ENCODE measurements around the gene KLK10.

KLK10 gene

GRCh38 chr19:51034704-51035103, 15.2 kb upstream of the KLK10 start, which contains the start of gene KLK12:
Gene KLK12 (minus strand): TSS chr19:51035002. CDS start chr19:51034621, 381 bp downstream.
- Mint-ChIP-seq H3K27me3 (peaks cover 9% of the 10 kb centered on the region), H3K27ac (no peak within 1 kb of the TSS), H3K36me3 (ENCODE audit: low read depth) (no peaks in the 10 kb centered on the region), H3K9me3 (no peaks in the 10 kb centered on the region), H3K4me1 (ENCODE audit: low read depth) (no peaks in the 10 kb centered on the region), H3K4me3 (no peak within 1 kb of the TSS)

GRCh38 chr19:51031880-51032225, 12.3 kb upstream of the KLK10 start:
- H3K4me1 Mint-ChIP-seq (ENCODE audit: low read depth): no peaks in the 10 kb centered on the region
- no peaks in the 10 kb centered on the region for H3K9me3 Mint-ChIP-seq
- peaks cover 13% of the 10 kb centered on the region for H3K27me3 Mint-ChIP-seq
- no peak overlapping the region for H3K4me3 Mint-ChIP-seq
- H3K27ac Mint-ChIP-seq: no peak overlapping the region
- no peaks in the 10 kb centered on the region for H3K36me3 Mint-ChIP-seq (ENCODE audit: low read depth)

GRCh38 chr19:51031220-51031879, 11.8 kb upstream of the KLK10 start:
- Mint-ChIP-seq H3K36me3 (ENCODE audit: low read depth) (no peaks in the 10 kb centered on the region), H3K4me3 (no peak overlapping the region), H3K27ac (no peak overlapping the region), H3K9me3 (no peaks in the 10 kb centered on the region), H3K27me3 (peaks cover 16% of the 10 kb centered on the region), H3K4me1 (ENCODE audit: low read depth) (no peaks in the 10 kb centered on the region)

- Mint-ChIP-seq H3K9me3 (no peaks in the 10 kb centered on the region), H3K27me3 (peaks cover 16% of the 10 kb centered on the region), H3K4me1 (ENCODE audit: low read depth) (no peaks in the 10 kb centered on the region), H3K4me3 (no peak overlapping the region), H3K36me3 (ENCODE audit: low read depth) (no peaks in the 10 kb centered on the region), H3K27ac (no peak overlapping the region)
These were observed 11.1 kb upstream of the KLK10 start for GRCh38 chr19:51030631-51031030.

GRCh38 chr19:51029718-51030117, 10.2 kb upstream of the KLK10 start:
- Mint-ChIP-seq H3K27ac (no peak overlapping the region), H3K4me1 (ENCODE audit: low read depth) (no peaks in the 10 kb centered on the region), H3K27me3 (peaks cover 10% of the 10 kb centered on the region)

GRCh38 chr19:51027873-51028272, 8.4 kb upstream of the KLK10 start:
- no peaks in the 10 kb centered on the region for H3K4me1 Mint-ChIP-seq (ENCODE audit: low read depth)
- no peak overlapping the region for H3K27ac Mint-ChIP-seq
- H3K36me3 Mint-ChIP-seq (ENCODE audit: low read depth): no peaks in the 10 kb centered on the region
- H3K27me3 Mint-ChIP-seq: peaks cover 16% of the 10 kb centered on the region
- H3K4me3 Mint-ChIP-seq: no peak overlapping the region
- H3K9me3 Mint-ChIP-seq: no peaks in the 10 kb centered on the region

More at GRCh38 chr19:51029718-51030117, 10.2 kb upstream of the KLK10 start:
- Mint-ChIP-seq H3K4me3 (no peak overlapping the region), H3K9me3 (no peaks in the 10 kb centered on the region), H3K36me3 (ENCODE audit: low read depth) (no peaks in the 10 kb centered on the region)

- H3K27me3 Mint-ChIP-seq: peaks cover 23% of the 10 kb centered on the region
- H3K27ac Mint-ChIP-seq: no peak overlapping the region
- no peaks in the 10 kb centered on the region for H3K4me1 Mint-ChIP-seq (ENCODE audit: low read depth)
- no peak overlapping the region for H3K4me3 Mint-ChIP-seq
- no peaks in the 10 kb centered on the region for H3K9me3 Mint-ChIP-seq
- H3K36me3 Mint-ChIP-seq (ENCODE audit: low read depth): no peaks in the 10 kb centered on the region
These were observed 7.8 kb upstream of the KLK10 start for GRCh38 chr19:51027126-51027806.

- H3K4me1 Mint-ChIP-seq (ENCODE audit: low read depth): no peaks in the 10 kb centered on the region
- peaks cover 25% of the 10 kb centered on the region for H3K27me3 Mint-ChIP-seq
- H3K36me3 Mint-ChIP-seq (ENCODE audit: low read depth): no peaks in the 10 kb centered on the region
- no peak within 1 kb of the TSS for H3K27ac Mint-ChIP-seq
- H3K9me3 Mint-ChIP-seq: no peaks in the 10 kb centered on the region
- no peak within 1 kb of the TSS for H3K4me3 Mint-ChIP-seq
These were observed 7.0 kb upstream of the KLK10 start, which contains the start of gene KLK11 for GRCh38 chr19:51026554-51026831. Gene KLK11 (minus strand): TSS chr19:51026616. CDS start chr19:51025631, 985 bp downstream.

- Mint-ChIP-seq H3K36me3 (ENCODE audit: low read depth) (no peaks in the 10 kb centered on the region), H3K4me3 (no peak overlapping the region), H3K27ac (no peak overlapping the region), H3K27me3 (peaks cover 30% of the 10 kb centered on the region), H3K4me1 (ENCODE audit: low read depth) (no peaks in the 10 kb centered on the region), H3K9me3 (no peaks in the 10 kb centered on the region)
These were observed 6.5 kb upstream of the KLK10 start for GRCh38 chr19:51025809-51026553.

- H3K4me3 Mint-ChIP-seq: no peak overlapping the region
- peaks cover 34% of the 10 kb centered on the region for H3K27me3 Mint-ChIP-seq
- H3K9me3 Mint-ChIP-seq: no peaks in the 10 kb centered on the region
- H3K36me3 Mint-ChIP-seq (ENCODE audit: low read depth): no peaks in the 10 kb centered on the region
- no peak overlapping the region for H3K27ac Mint-ChIP-seq
- no peaks in the 10 kb centered on the region for H3K4me1 Mint-ChIP-seq (ENCODE audit: low read depth)
These were observed 5.9 kb upstream of the KLK10 start for GRCh38 chr19:51025401-51025800.

GRCh38 chr19:51024924-51025323, 5.4 kb upstream of the KLK10 start:
- no peaks in the 10 kb centered on the region for H3K36me3 Mint-ChIP-seq (ENCODE audit: low read depth)
- peaks cover 39% of the 10 kb centered on the region for H3K27me3 Mint-ChIP-seq
- no peak overlapping the region for H3K27ac Mint-ChIP-seq
- no peaks in the 10 kb centered on the region for H3K9me3 Mint-ChIP-seq
- H3K4me3 Mint-ChIP-seq: no peak overlapping the region
- H3K4me1 Mint-ChIP-seq (ENCODE audit: low read depth): no peaks in the 10 kb centered on the region

- no peaks in the 10 kb centered on the region for H3K9me3 Mint-ChIP-seq
- H3K27ac Mint-ChIP-seq: no peak overlapping the region
- H3K36me3 Mint-ChIP-seq (ENCODE audit: low read depth): no peaks in the 10 kb centered on the region
- peaks cover 42% of the 10 kb centered on the region for H3K27me3 Mint-ChIP-seq
- no peak overlapping the region for H3K4me3 Mint-ChIP-seq
- no peaks in the 10 kb centered on the region for H3K4me1 Mint-ChIP-seq (ENCODE audit: low read depth)
These were observed 4.4 kb upstream of the KLK10 start for GRCh38 chr19:51023946-51024345.

- H3K36me3 Mint-ChIP-seq (ENCODE audit: low read depth): no peaks in the 10 kb centered on the region
- H3K27ac Mint-ChIP-seq: no peak overlapping the region
- H3K4me3 Mint-ChIP-seq: no peak overlapping the region
- H3K27me3 Mint-ChIP-seq: peaks cover 54% of the 10 kb centered on the region
- peaks cover 8% of the 10 kb centered on the region for H3K4me1 Mint-ChIP-seq (ENCODE audit: low read depth)
- no peaks in the 10 kb centered on the region for H3K9me3 Mint-ChIP-seq
These were observed 3.0 kb upstream of the KLK10 start for GRCh38 chr19:51022526-51022925.

- Mint-ChIP-seq H3K4me1 (ENCODE audit: low read depth) (peaks cover 15% of the 10 kb centered on the region), H3K4me3 (no peak overlapping the region), H3K27ac (no peak overlapping the region), H3K27me3 (peaks cover 61% of the 10 kb centered on the region), H3K36me3 (ENCODE audit: low read depth) (no peaks in the 10 kb centered on the region), H3K9me3 (no peaks in the 10 kb centered on the region)
These were observed 1.6 kb upstream of the KLK10 start for GRCh38 chr19:51020988-51021651.
